Progenitor cell of endocrine pancreas (in vitro differentiated cells): ENCODE results near the gene HOXA5. TPM values are rescaled to one million over a fixed set of nuclear protein-coding genes. Genes with fewer than 3 reads are reported as not detected.
A peak's percentile ranks its signal among the peaks of the same experiment; 100 is the strongest.

Experiments
- DNase-seq: peaks from one replicate; pipeline ENCODE4 v3.0.0; 2021; ENCODE audit warnings: low spot score; ENCODE audit not compliant: unreplicated experiment
- H3K27ac Mint-ChIP-seq: 2 replicates; pipeline ENCODE4 v1.8.0; 2021; ENCODE audit warnings: mild to moderate bottlenecking, moderate library complexity, mixed read lengths
- H3K27me3 Mint-ChIP-seq: 2 replicates; pipeline ENCODE4 v1.8.0; 2021; ENCODE audit warnings: mixed read lengths
- H3K36me3 Mint-ChIP-seq: 2 replicates; pipeline ENCODE4 v1.8.0; 2022; ENCODE audit warnings: mixed read lengths; ENCODE audit not compliant: insufficient read depth
- H3K4me1 Mint-ChIP-seq: 2 replicates; pipeline ENCODE4 v1.8.0; 2021; ENCODE audit warnings: low read depth, mixed read lengths
- H3K4me3 Mint-ChIP-seq: 2 replicates; pipeline ENCODE4 v1.8.0; 2021; ENCODE audit warnings: low read depth, mild to moderate bottlenecking, moderate library complexity, mixed read lengths
- H3K9me3 Mint-ChIP-seq: 2 replicates; pipeline ENCODE4 v1.8.0; 2021; ENCODE audit warnings: low read depth, mixed read lengths
- CTCF ChIP-seq: fragments of 200-600 bp; sonication (generic); IDR thresholded peaks from one replicate; pipeline ENCODE4 v1.5.0; 2021; ENCODE audit warnings: antibody characterized with exemption, mild to moderate bottlenecking; ENCODE audit not compliant: unreplicated experiment
- total RNA-seq: library from RNA; stranded (reverse); gene quantifications from 2 replicates; pipeline ENCODE4 v1.2.1, GENCODE V29; 2021

The HOXA5 gene
- total RNA-seq, 1 donor from 2014 or later: 12.6 TPM

- no peak for TF ChIP-seq CTCF
- H3K4me3 Mint-ChIP-seq: peak overlapping the region; percentile 54
- peak overlapping the region; percentile 96 for H3K27ac Mint-ChIP-seq
- H3K27me3 Mint-ChIP-seq: no peaks in the 10 kb centered on the region
- H3K9me3 Mint-ChIP-seq: no peaks in the 10 kb centered on the region
- DNase-seq: no peak
- H3K4me1 Mint-ChIP-seq: peaks cover 79% of the 10 kb centered on the region
- peaks cover 22% of the 10 kb centered on the region for H3K36me3 Mint-ChIP-seq
Measured at GRCh38 chr7:27105301-27106031, 38.0 kb downstream of the HOXA5 start.

GRCh38 chr7:27104341-27105058 lies 39.0 kb downstream of the HOXA5 start:
- H3K4me3 Mint-ChIP-seq: peak overlapping the region; percentile 94
- H3K27me3 Mint-ChIP-seq: no peaks in the 10 kb centered on the region
- no peaks in the 10 kb centered on the region for H3K9me3 Mint-ChIP-seq
- DNase-seq: no peak
- no peak for TF ChIP-seq CTCF
- H3K4me1 Mint-ChIP-seq: peaks cover 82% of the 10 kb centered on the region
- H3K27ac Mint-ChIP-seq: peak overlapping the region; percentile 96
- H3K36me3 Mint-ChIP-seq: peaks cover 21% of the 10 kb centered on the region

DNA sequence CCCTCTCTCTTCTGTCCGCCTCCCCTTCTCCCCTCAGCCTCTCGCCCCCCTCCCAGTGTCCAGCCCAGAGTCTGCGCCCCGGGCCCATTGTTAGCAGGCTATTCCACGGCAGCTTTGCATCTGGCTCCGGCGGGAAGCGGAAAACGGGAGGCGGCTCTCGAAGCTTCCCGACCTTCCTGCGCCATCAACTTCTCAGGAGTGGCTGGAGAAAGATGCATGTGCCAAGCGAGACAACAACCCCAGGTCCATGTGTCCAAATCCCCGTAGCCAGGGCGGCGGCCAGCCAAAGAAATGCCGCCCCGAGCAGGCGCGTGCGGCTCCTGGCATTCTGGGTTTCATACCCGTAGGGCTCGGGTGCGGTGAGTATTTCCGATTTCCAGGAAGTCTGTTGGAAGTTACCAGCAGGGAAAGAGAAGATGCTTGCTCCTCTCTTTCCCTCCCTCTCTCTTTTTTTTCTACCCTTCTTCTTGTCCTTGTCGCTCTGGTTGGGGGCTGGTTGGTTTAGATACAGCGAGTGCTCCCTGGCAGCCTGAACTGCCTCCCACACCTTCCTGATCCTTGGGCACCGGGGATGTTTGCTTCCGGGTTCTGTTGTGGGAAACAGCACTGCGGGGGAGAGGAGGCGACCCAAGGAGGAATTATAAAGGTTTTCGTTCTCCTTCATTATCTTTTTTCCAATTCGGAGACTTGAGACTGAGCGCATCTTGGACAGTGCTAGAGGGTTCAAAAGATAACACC lies 39.8 kb downstream of the HOXA5 start:
- no peaks in the 10 kb centered on the region for H3K9me3 Mint-ChIP-seq
- H3K4me3 Mint-ChIP-seq: peak overlapping the region; percentile 94
- peaks cover 79% of the 10 kb centered on the region for H3K4me1 Mint-ChIP-seq
- H3K27me3 Mint-ChIP-seq: no peaks in the 10 kb centered on the region
- peak overlapping the region; percentile 96 for H3K27ac Mint-ChIP-seq
- H3K36me3 Mint-ChIP-seq: peaks cover 24% of the 10 kb centered on the region
- no peak for TF ChIP-seq CTCF
- no peak for DNase-seq

DNA sequence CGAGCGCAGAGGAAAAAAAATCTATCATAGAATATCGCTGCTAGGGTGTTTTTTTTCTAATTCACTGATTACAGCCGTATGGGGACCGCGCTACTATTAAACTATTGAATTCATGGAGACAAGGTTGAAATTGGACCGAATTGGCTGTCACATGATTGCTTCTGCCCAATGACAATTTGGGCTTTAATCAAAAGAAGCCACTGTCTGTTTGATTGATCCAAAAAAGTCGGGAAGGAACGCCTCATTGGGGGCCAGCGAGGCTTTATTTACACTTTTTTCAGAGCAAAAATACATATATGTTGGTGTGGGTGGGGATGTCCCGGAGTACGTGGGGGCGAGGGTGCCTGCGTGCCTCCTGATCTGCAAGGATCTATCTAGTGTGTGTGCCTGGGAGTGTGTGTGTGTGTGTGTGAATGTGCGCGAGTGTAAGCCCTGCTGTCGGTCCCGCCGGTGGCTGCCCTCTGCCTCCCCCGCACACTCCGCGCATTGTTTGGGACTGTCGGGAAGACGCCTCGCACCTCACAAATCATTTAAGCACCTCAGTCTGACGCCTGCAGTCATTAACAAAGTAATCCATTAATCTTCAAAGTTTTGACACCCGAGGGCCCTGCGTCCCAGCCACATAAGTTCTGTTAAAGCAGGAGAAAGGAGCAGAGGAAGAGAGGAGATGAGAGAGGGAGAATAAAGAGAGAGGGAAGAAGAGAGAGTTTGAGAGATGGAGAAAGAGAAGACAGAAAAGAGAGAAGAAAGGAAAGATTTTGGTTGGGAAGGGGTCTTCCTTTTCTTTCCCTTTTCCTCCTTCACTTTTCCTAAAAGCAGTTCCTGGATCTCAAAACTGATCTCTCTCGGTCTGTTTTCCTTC lies 40.7 kb downstream of the HOXA5 start, which contains the start of gene HOXA2:
HOXA2 (minus strand) TSS at position 103 of the 862 bp plus-strand sequence. CDS start 183 bp downstream, outside the sequence.
- Mint-ChIP-seq H3K27ac (peak within 1 kb of the TSS; percentile 96), H3K9me3 (no peaks in the 10 kb centered on the region), H3K36me3 (peaks cover 22% of the 10 kb centered on the region), H3K4me1 (peaks cover 76% of the 10 kb centered on the region), H3K4me3 (peak within 1 kb of the TSS; percentile 94), H3K27me3 (no peaks in the 10 kb centered on the region)
- TF ChIP-seq CTCF: no peak
- DNase-seq: no peak
